Inferior parietal cortex (tissue), 1 donor: ENCODE results near the gene TEN1.
"Not testable (repeated sequence)": the region's sequence is repeated elsewhere in the genome, so short reads cannot be mapped to it uniquely, and the experiment has no call there.

Experiments
- DNase-seq: peaks from one replicate; pipeline ENCODE4 v3.0.0-alpha.2; 2016; ENCODE audit errors: extremely low spot score

The TEN1 gene, protein sequence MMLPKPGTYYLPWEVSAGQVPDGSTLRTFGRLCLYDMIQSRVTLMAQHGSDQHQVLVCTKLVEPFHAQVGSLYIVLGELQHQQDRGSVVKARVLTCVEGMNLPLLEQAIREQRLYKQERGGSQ

GRCh38 chr17:75978938-75979704 lies at the start of gene TEN1, which contains the start of gene ACOX1:
TSS of gene TEN1 (plus strand) at chr17:75979240. CDS start at chr17:75986193, 6,953 bp downstream.
TSS of gene ACOX1 (minus strand) at chr17:75979166. CDS start at chr17:75979073, 93 bp downstream.
- peak; percentile 93 for DNase-seq

GRCh38 chr17:75931062-75931461 lies 48.0 kb upstream of the TEN1 start:
- no peak for DNase-seq

GRCh38 chr17:75932852-75933251 lies 46.2 kb upstream of the TEN1 start:
- DNase-seq: no peak

DNA sequence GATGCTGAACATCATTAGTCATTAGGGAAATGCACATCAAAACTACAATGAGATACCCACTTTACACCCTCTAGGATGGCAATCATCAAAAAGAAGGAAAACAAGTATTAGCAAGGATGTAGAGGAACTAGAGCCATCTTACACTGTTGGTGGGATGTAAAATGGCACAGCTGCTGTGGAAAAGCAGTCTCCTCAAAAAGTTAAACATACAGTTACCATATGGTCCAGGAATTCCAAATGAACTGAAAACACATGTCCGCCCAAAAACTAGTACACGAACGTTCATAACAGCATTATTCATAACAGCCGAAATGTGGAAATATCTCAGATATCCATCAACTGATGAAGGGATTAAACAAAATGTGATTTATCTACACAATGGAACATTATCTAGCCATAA lies 45.2 kb upstream of the TEN1 start:
- no peak for DNase-seq

GRCh38 chr17:75937652-75938051 lies 41.4 kb upstream of the TEN1 start:
- no peak for DNase-seq

DNA sequence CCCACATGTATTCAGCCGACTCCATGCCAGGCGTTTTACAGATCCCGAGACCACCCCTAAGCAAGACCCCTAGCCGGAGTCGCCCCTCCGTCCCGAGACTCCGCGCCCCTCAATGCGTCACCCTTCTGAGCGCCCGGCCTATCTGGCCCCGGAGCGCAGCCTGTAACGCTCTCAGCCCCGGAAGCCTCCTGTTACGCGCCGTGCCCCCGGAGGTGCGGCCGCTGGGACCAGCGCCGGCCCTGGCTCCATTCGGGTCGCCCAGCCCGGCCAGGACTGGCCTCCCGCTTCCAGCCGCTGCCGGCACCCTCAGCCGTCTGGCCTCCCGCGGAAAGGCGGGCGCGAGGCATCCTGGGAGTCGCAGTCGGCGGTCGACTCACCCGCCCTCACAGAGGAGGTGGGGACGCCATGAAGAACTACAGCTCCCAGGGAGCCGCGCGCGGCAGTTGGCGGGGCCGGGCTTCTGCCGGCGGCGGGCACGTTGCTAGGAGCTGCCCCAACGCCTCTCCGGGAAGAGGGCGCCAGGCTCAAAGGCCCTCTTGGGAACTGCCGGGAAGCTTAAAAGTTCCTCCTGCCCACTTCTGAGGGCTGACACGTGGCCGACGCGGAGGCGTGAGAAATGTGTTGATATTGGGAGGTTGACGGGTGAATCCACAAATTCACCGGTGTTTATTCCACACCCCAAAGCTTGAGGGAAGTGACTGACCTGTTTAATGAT lies 38.2 kb upstream of the TEN1 start, which contains the start of gene FBF1:
Gene FBF1 (minus strand): TSS at position 316 of the 715 bp plus-strand sequence. CDS start 2,893 bp downstream, outside the sequence.
- DNase-seq: peak; percentile 94

GRCh38 chr17:75941442-75941819 lies 37.6 kb upstream of the TEN1 start:
- no peak for DNase-seq

GRCh38 chr17:75942473-75942872 lies 36.6 kb upstream of the TEN1 start:
- DNase-seq: no peak

DNA sequence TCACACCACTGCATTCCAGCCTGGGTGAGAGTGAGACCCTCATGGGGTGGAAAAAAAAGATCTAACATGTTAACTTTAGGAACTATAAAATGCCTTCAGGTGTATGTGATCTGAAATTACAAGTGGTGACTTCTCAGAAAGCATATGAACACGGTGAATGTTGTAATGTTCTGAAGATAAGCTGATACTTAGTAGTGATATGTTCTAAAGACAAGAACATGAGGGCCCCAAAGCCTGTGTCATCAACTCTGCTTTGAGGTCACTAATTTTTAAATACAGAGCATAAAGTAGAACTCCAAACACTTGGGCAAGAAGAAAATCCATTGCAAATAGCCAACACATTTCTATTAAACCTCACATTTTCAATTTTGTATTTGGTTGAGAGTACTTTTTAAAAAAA lies 35.5 kb upstream of the TEN1 start:
- no peak for DNase-seq

- no peak for DNase-seq
Observed at GRCh38 chr17:75945211-75945610, 33.8 kb upstream of the TEN1 start.

DNA sequence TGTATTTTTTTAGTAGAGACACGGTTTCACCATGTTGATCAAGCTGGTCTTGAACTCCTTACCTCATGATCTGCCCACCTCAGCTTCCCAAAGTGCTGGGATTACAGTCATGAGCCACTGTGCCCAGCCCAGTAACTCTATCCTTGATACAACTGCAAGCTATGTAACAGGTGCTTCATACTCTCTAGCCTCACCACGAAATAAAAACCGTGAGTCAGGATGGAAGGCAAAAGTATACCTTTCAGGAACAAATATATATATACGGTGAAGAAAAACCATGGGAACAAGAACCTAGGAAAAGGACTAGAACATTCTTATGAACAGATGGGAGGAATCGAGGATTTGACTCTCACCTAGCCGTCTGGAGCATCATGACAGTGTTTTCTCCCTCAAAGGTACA lies 28.6 kb upstream of the TEN1 start:
- no peak for DNase-seq

- DNase-seq: no peak
Observed at GRCh38 chr17:75950855-75951554, 28.0 kb upstream of the TEN1 start.

GRCh38 chr17:75959051-75959838 lies 19.8 kb upstream of the TEN1 start:
- no peak for DNase-seq

- no peak for DNase-seq
Observed at GRCh38 chr17:75959839-75960511, 19.1 kb upstream of the TEN1 start.

DNA sequence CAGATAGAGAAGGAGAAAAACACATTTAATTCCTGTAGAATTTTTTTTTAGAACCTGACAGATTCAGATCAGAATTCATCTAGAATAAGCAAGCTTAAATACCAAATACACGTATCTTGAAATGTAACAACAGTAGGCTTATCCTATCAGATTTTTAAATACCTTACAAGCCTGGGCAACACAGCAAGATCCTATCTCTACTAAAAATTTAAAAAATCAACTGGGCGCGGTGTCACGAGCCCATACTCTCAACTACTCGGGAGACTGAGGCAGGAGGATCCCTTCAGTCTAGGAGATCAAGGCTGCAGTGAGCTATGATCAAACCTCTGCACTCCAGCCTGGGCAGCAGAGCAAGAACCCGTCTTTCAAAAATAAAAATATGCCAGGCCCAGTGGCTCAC lies 13.6 kb upstream of the TEN1 start:
- no peak for DNase-seq

GRCh38 chr17:75969044-75969443 lies 10.0 kb upstream of the TEN1 start:
- DNase-seq: not testable (repeated sequence)

GRCh38 chr17:75970011-75970523 lies 9.0 kb upstream of the TEN1 start:
- DNase-seq: no peak

- DNase-seq: no peak
Observed at GRCh38 chr17:75970626-75971025, 8.4 kb upstream of the TEN1 start.

- DNase-seq: not testable (repeated sequence)
Observed at GRCh38 chr17:75975187-75975586, 3.9 kb upstream of the TEN1 start.

GRCh38 chr17:75975757-75976174 lies 3.3 kb upstream of the TEN1 start:
- no peak for DNase-seq
